Measurements from ENCODE around the gene CORT.
"Not testable (repeated sequence)": the region's sequence is repeated elsewhere in the genome, so short reads cannot be mapped to it uniquely, and the experiment has no call there.

DNA sequence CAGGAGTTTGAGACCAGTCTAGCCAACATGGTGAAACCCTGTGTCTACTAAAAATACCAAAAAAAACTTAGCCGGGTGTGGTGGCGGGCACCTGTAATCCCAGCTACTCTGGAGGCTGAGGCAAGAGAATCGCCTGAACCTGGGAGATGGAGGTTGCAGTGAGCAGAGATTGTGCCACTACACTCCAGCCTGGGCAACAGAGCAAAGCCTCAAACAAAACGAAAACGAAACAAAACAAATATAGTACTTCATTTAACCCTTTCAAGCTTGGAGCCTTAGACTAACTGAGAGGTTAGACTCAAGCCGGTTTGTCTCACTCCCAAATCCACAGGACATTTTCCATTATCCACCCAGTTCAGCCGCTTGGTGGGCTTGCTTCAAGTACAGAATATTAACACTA, 7.6 kb downstream of the CORT start:
- not testable (repeated sequence) for TF ChIP-seq POLR2A (IDR thresholded peaks at IDR 0.05)
- TF ChIP-seq, protein P1, sequence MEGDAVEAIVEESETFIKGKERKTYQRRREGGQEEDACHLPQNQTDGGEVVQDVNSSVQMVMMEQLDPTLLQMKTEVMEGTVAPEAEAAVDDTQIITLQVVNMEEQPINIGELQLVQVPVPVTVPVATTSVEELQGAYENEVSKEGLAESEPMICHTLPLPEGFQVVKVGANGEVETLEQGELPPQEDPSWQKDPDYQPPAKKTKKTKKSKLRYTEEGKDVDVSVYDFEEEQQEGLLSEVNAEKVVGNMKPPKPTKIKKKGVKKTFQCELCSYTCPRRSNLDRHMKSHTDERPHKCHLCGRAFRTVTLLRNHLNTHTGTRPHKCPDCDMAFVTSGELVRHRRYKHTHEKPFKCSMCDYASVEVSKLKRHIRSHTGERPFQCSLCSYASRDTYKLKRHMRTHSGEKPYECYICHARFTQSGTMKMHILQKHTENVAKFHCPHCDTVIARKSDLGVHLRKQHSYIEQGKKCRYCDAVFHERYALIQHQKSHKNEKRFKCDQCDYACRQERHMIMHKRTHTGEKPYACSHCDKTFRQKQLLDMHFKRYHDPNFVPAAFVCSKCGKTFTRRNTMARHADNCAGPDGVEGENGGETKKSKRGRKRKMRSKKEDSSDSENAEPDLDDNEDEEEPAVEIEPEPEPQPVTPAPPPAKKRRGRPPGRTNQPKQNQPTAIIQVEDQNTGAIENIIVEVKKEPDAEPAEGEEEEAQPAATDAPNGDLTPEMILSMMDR (IDR thresholded peaks at IDR 0.05): not testable (repeated sequence)
